GM18505 (cell line): Measurements from ENCODE around the gene CHPF.

Experiments
- ATAC-seq: cut with Tn5 transposase; IDR thresholded peaks from one replicate; pipeline ENCODE4 v1.9.1; 2021; ENCODE audit not compliant: unreplicated experiment
- POLR2A ChIP-seq: IDR thresholded peaks from 4 replicates; pipeline ENCODE4 v1.6.1; 2011; ENCODE audit warnings: borderline replicate concordance; ENCODE audit not compliant: insufficient read depth, insufficient read length; ENCODE audit errors: extremely low read depth

Gene CHPF

GRCh38 chr2:219514836-219515235, 28.8 kb downstream of the CHPF start:
- no peak for TF ChIP-seq POLR2A
- ATAC-seq = no peak

- TF ChIP-seq POLR2A = no peak
- no peak for ATAC-seq
Measured at GRCh38 chr2:219514196-219514761, 29.3 kb downstream of the CHPF start, which contains the start of gene ASIC4. TSS of gene ASIC4 (plus strand) at chr2:219514482. CDS start at chr2:219514725, 243 bp downstream.

DNA sequence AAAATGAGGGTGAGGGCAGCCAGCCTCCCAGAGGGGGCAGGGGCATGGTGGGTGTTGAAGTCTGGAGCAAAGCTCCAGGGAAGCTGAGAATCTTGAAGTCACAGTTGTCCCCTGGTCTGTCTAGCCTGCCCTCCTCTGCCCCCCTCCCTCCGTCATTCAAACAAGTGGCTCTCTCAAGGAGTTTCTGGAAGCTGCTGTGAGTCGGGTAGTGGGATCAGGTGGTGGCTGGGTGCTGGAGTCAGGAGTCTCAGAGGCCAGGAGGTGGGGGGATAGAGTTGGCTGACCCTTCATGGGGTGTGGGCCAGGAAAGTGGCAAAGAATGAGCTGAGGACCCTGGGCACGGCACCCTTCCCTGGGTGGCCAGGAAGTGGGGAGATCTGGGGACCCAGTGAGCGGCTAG, 29.8 kb downstream of the CHPF start:
- no peak for ATAC-seq
- TF ChIP-seq POLR2A = no peak

DNA sequence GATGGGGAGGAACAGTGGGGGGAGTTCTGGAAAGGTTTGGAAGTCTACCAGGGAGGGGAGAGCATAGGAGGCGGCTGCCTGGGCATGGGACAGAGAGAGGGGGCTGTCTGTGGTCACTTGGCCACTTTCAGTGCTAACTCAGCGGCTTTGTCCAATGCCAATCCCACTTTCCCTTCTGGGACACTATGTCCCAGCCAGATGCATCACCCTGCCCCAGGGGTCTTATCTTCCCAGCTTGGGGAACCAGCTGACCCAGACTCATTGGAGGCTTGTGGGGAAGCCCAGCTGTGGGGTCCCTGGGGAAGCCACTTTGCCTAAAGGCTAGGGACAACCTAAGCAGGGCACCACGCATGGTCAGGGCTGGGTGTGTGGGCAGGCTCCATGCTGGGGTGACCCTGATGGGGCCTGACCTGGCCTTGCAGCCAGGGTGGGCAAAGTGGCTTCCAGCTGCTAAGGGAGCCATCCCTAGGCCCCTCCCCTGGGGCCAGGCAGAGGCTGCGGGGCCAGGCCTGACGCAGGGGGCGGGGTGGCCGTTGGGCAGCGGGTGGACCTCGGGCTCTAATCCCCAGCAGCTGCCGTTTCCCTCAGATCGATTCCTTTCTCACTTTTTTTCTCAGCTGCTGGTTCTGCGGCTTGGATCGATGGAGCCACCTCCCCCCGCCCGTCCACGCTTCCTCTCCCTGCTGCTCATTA, 30.9 kb downstream of the CHPF start:
- TF ChIP-seq POLR2A = no peak
- no peak for ATAC-seq

GRCh38 chr2:219511547-219512325, 31.9 kb downstream of the CHPF start:
- no peak for ATAC-seq
- no peak for TF ChIP-seq POLR2A

GRCh38 chr2:219510512-219511135, 33.0 kb downstream of the CHPF start:
- no peak for TF ChIP-seq POLR2A
- ATAC-seq = no peak

- ATAC-seq = no peak
Measured at GRCh38 chr2:219509780-219510511, 33.7 kb downstream of the CHPF start.

GRCh38 chr2:219508971-219509779, 34.4 kb downstream of the CHPF start:
- TF ChIP-seq POLR2A = no peak
- no peak for ATAC-seq

More at GRCh38 chr2:219509780-219510511, 33.7 kb downstream of the CHPF start:
- no peak for TF ChIP-seq POLR2A

DNA sequence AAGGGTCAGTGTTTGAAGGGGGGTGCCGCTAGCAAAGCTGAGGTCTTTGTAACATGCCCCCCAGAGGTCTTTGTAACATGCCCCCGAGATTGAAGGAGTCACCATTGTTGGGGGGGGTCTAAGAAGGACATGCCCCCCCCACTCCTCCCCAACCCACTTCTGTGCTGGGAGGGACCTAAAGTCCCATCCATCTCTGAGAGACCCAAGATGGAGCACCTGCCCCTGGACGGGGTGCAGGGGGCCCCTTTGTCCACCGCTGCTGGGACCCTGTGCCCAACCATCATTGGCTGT, 35.2 kb downstream of the CHPF start:
- TF ChIP-seq POLR2A = no peak
- no peak for ATAC-seq

GRCh38 chr2:219507581-219508443, 35.8 kb downstream of the CHPF start:
- no peak for ATAC-seq
- no peak for TF ChIP-seq POLR2A

GRCh38 chr2:219506802-219507526, 36.6 kb downstream of the CHPF start:
- TF ChIP-seq POLR2A = no peak
- no peak for ATAC-seq
